ENCODE data around the gene PDGFRB. TPM values are rescaled to one million over a fixed set of nuclear protein-coding genes. Genes with fewer than 3 reads are reported as not detected.
A peak's percentile ranks its signal among the peaks of the same experiment; 100 is the strongest.

PDGFRB gene
- total RNA-seq (2014; rRNA removed; shearing (Covaris generic)) (0.80 and 3.0 TPM in 2 replicates), total RNA-seq (2022) (0.23 TPM in 1 of 2 replicates, not detected in the other), Bru-seq, nascent RNA (percentile 4 among the genes with signal in this experiment), BruChase-seq, experiment 1, labeled RNA remaining after a 6-hour chase (not detected), BruChase-seq, experiment 2, labeled RNA remaining after a 2-hour chase (not detected)
- long read RNA-seq, result 0 reads

DNA sequence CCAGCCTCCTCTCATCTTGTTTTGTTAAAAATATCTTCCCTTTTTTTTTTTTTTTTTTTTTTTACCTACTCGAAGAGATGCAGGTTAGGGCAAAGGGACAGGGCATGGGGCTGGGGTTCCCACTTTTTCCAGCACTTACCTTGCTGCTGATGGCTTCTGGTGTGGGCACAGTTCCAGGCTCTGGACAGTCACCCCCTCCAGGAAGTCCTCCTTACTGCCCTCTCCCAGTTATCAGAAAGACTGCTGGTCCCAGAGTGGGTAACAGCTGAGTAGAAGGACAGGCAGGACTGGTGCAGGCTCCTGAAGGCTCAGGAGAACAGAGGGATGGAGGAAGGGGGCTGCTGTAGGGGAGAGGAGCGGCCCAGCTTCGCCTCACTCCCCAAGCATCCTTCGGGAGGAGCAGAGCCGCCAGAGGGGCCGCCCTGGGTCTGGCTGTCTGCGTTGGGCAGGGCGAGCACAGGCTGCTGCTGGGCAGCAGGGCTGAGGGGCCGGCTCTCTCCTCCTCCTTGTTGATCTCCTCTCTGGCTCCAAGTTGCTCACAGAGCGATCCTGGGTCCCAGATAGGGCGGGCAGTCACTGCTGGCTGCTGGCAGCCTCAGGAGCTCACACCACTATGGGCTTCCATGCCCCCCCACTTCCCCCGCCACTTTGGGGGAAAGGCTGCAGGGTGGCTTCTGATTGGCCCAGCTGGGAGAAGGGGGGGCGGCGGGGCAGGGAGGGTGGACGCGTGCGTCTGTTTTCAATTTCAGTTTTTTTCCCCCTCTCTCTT, at the start of gene PDGFRB:
TSS of gene PDGFRB (minus strand) at position 588 of the 769 bp plus-strand sequence. CDS start 18,798 bp downstream, outside the sequence.
- no TSS peak for BruUV-seq (replicated peaks)

DNA sequence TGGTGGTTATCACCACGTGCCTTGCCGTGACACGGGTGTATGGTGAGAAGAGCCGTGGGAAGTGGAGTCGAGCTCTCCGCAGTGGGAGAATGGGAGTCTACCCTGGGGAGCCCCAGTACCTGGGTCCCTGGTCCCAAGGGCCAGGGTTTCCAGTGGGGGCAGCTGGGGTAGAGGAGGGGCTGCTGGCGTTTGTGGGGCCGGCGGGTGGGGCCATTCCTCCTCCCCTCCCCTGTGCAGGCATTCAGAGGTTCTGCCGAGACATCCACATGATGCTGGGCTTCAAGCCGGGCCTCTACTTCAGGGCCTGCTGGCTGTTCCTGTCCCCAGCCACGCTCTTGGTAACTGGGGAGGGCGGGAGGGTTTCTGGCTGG, 48.9 kb upstream of the PDGFRB start:
- Histone ChIP-seq H3K4me1 (ENCODE audit: insufficient read depth, low read length, poor library complexity, severe bottlenecking) (no peaks in the 10 kb centered on the region), H4K20me1 (ENCODE audit: insufficient read depth, low read length) (no peaks in the 10 kb centered on the region), H3K4me2 (ENCODE audit: low read length) (no peak overlapping the region), H3K9me3 (ENCODE audit: low read length) (no peaks in the 10 kb centered on the region), H2AFZ (ENCODE audit: low read length) (no peak overlapping the region), H3K4me3 (ENCODE audit: low read depth, low read length, poor library complexity, severe bottlenecking) (no peak overlapping the region), H3K79me2 (ENCODE audit: insufficient read depth, low read depth, low read length) (no peaks in the 10 kb centered on the region), H3K36me3 (ENCODE audit: insufficient read depth, low read length) (no peaks in the 10 kb centered on the region), H3K27ac (ENCODE audit: low read depth, low read length, poor library complexity, severe bottlenecking) (no peak overlapping the region), H3K9me2 (ENCODE audit: insufficient read depth, low read length) (no peaks in the 10 kb centered on the region)
- DNase-seq (ENCODE audit: low spot score), result no peak
- ChIA-PET POLR2A (no interaction called here), CTCF (ENCODE audit: unreplicated experiment) (no interaction called here)
- no TSS peak for BruUV-seq (replicated peaks)
- no peak for TF ChIP-seq EZH2phosphoT487 (IDR thresholded peaks at IDR 0.05; ENCODE audit: borderline replicate concordance, low read depth, low read length)
- TF ChIP-seq, protein P1, sequence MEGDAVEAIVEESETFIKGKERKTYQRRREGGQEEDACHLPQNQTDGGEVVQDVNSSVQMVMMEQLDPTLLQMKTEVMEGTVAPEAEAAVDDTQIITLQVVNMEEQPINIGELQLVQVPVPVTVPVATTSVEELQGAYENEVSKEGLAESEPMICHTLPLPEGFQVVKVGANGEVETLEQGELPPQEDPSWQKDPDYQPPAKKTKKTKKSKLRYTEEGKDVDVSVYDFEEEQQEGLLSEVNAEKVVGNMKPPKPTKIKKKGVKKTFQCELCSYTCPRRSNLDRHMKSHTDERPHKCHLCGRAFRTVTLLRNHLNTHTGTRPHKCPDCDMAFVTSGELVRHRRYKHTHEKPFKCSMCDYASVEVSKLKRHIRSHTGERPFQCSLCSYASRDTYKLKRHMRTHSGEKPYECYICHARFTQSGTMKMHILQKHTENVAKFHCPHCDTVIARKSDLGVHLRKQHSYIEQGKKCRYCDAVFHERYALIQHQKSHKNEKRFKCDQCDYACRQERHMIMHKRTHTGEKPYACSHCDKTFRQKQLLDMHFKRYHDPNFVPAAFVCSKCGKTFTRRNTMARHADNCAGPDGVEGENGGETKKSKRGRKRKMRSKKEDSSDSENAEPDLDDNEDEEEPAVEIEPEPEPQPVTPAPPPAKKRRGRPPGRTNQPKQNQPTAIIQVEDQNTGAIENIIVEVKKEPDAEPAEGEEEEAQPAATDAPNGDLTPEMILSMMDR (conservative IDR thresholded peaks at IDR 0.05; ENCODE audit: low read length), result no peak
- intact Hi-C loops (cut with micrococcal nuclease; ENCODE audit: unreplicated experiment), result no loop called here

More for the DNA sequence above, at the start of gene PDGFRB:
- Histone ChIP-seq H3K36me3 (ENCODE audit: insufficient read depth, low read length) (no peaks in the 10 kb centered on the region), H3K4me1 (ENCODE audit: insufficient read depth, low read length, poor library complexity, severe bottlenecking) (peaks cover 15% of the 10 kb centered on the region), H3K4me3 (ENCODE audit: low read depth, low read length, poor library complexity, severe bottlenecking) (peak within 1 kb of the TSS; percentile 7), H2AFZ (ENCODE audit: low read length) (no peak within 1 kb of the TSS), H4K20me1 (ENCODE audit: insufficient read depth, low read length) (no peaks in the 10 kb centered on the region), H3K79me2 (ENCODE audit: insufficient read depth, low read depth, low read length) (no peaks in the 10 kb centered on the region), H3K27ac (ENCODE audit: low read depth, low read length, poor library complexity, severe bottlenecking) (no peak within 1 kb of the TSS), H3K9me2 (ENCODE audit: insufficient read depth, low read length) (no peaks in the 10 kb centered on the region), H3K4me2 (ENCODE audit: low read length) (peak within 1 kb of the TSS; percentile 23; the same call in 1 of the 2 replicates), H3K9me3 (ENCODE audit: low read length) (no peaks in the 10 kb centered on the region)
- ChIA-PET POLR2A (interaction anchor here (0.6 to 0.9 kb wide), 3 partner anchors 16 to 1220 kb away, joined by 3 to 4 read pairs (median 3); no protein-coding TSS in a partner anchor), CTCF (ENCODE audit: unreplicated experiment) (interaction anchor here (0.6 kb wide), 1 partner anchor 39 kb away, joined by 3 read pairs; no protein-coding TSS in a partner anchor)
- TF ChIP-seq, protein P1 (conservative IDR thresholded peaks at IDR 0.05; ENCODE audit: low read length), result no peak
- no peak for TF ChIP-seq EZH2phosphoT487 (IDR thresholded peaks at IDR 0.05; ENCODE audit: borderline replicate concordance, low read depth, low read length)
- intact Hi-C loops (cut with micrococcal nuclease; ENCODE audit: unreplicated experiment), result no loop called here
- no peak for DNase-seq (ENCODE audit: low spot score)
